Hepatocyte (in vitro differentiated cells): ENCODE data around the gene CDC6. TPM values are rescaled to one million over a fixed set of nuclear protein-coding genes. Genes with fewer than 3 reads are reported as not detected.
A peak's percentile ranks its signal among the peaks of the same experiment; 100 is the strongest.

Experiments used
- DNase-seq: peaks from one replicate; pipeline ENCODE4 v3.0.0-alpha.2; 2016; ENCODE audit warnings: low spot score
- H2AFZ ChIP-seq: fragments of 200-600 bp; sonication (generic); 2 replicates; pipeline ENCODE4 v1.6.0; 2016; ENCODE audit warnings: antibody characterized with exemption, mild to moderate bottlenecking
- H3K27ac ChIP-seq: fragments of 200-600 bp; sonication (generic); 2 replicates; pipeline ENCODE4 v1.5.1; 2016; ENCODE audit warnings: mild to moderate bottlenecking
- H3K27me3 ChIP-seq: fragments of 200-600 bp; sonication (generic); 2 replicates; pipeline ENCODE4 v1.6.1; 2016
- H3K36me3 ChIP-seq: fragments of 200-600 bp; sonication (generic); replicated peaks from 2 replicates; pipeline ENCODE4 v1.5.1; 2016; ENCODE audit warnings: low read depth; ENCODE audit not compliant: insufficient read depth
- H3K4me1 ChIP-seq: fragments of 200-600 bp; sonication (generic); 2 replicates; pipeline ENCODE4 v1.5.1; 2016; ENCODE audit warnings: mild to moderate bottlenecking, moderate library complexity; ENCODE audit not compliant: insufficient read depth
- H3K4me2 ChIP-seq: fragments of 200-600 bp; sonication (generic); 2 replicates; pipeline ENCODE4 v1.6.0; 2016
- H3K4me3 ChIP-seq: fragments of 200-600 bp; sonication (generic); 2 replicates; pipeline ENCODE4 v1.5.1; 2016; ENCODE audit warnings: mild to moderate bottlenecking
- H3K79me2 ChIP-seq: fragments of 200-600 bp; sonication (generic); 2 replicates; pipeline ENCODE4 v1.6.0; 2017; ENCODE audit warnings: mild to moderate bottlenecking
- H3K9me2 ChIP-seq: fragments of 200-600 bp; sonication (generic); replicated peaks from 2 replicates; pipeline ENCODE4 v1.6.0; 2017; ENCODE audit warnings: mild to moderate bottlenecking; ENCODE audit not compliant: insufficient read depth
- H3K9me3 ChIP-seq: fragments of 200-600 bp; sonication (generic); 2 replicates; pipeline ENCODE4 v1.5.1; 2016; ENCODE audit warnings: low read depth, mild to moderate bottlenecking
- H4K20me1 ChIP-seq: fragments of 200-600 bp; sonication (generic); 2 replicates; pipeline ENCODE4 v1.6.0; 2016; ENCODE audit warnings: mild to moderate bottlenecking; ENCODE audit not compliant: insufficient read depth, poor library complexity, severe bottlenecking
- EZH2 ChIP-seq: fragments of 200-600 bp; sonication (generic); IDR thresholded peaks from 2 replicates; pipeline ENCODE4 v1.6.1; 2016; ENCODE audit warnings: antibody characterized with exemption, mild to moderate bottlenecking, borderline replicate concordance
- EZH2phosphoT487 ChIP-seq: fragments of 200-600 bp; sonication (generic); IDR thresholded peaks from one replicate; pipeline ENCODE4 v1.6.1; 2018; ENCODE audit warnings: antibody characterized with exemption, mild to moderate bottlenecking, low read depth, moderate library complexity; ENCODE audit not compliant: unreplicated experiment, severe bottlenecking
- WGBS: methylation state at CpG from one replicate; pipeline ENCODE4 v1.1.6; 2016; ENCODE audit warnings: low lambda C conversion rate; ENCODE audit errors: missing lambda C conversion rate; 5-methylcytosine and 5-hydroxymethylcytosine counted together
- polyA plus RNA-seq: library from polyadenylated mRNA; unstranded; fragments of >200 nt; fragmentation: Nextera tagmentation; extraction: Ambion mirVana; gene quantifications from 2 replicates; pipeline ENCODE4 v1.2.1, GENCODE V29; 2016
- total RNA-seq: library from RNA; depleted of rRNA; stranded (reverse); fragments of >200 nt; gene quantifications from 2 replicates; pipeline ENCODE4 v1.2.3, GENCODE V29; 2014
- TF ChIP-seq, protein P1 (sequence below): fragments of 200-600 bp; sonication (generic); IDR thresholded peaks from 2 replicates; pipeline ENCODE4 v1.5.1; 2016; ENCODE audit warnings: antibody characterized with exemption, mild to moderate bottlenecking; ENCODE audit not compliant: poor library complexity

CDC6 gene
- total and polyA plus RNA-seq, 2 experiments from 2014 or later: 5.1 to 5.8 TPM

DNA sequence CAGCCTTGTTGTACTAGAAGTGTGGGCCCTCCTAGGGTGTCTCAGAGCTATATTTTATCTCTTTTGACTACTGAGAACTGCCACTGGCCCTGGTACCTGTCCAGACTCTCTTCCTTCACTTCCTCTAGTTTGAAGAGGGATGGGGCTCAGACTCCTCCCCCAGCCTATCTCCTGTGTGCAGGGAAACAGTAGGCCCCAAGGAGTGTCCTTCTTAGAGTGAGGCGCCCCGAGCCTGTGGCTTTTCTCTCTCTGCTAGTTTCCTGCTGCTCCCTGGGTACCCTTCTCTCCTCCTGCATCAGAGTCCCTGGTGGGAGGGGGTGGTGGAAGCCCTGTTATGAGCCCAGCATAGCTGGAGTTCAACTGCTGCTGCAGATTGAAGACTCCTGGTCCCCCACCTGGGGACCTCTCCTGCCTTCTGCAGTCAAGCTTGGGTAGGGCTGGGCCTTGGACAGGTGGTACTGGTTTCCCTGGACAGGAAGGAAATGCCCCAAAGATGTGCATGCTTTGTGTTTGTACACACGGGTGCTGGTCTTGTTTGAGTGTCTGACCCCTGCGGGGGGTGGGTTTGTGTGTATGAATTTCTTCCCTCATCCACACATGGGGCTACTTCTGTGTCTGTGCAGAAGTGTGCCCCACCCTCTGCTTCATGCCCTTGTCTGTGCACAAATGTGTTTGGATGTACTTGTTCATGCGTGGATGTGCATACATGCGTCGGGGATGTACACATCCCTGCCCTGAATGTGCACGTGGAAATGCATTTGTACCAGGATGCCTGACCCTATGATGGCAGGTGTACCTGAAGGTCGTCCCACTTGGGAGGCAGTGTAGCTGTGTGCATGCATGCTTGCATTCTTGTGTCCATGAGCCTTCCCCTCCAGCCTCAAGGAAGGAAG is 28.2 kb downstream of the CDC6 start:
- no peak for DNase-seq

DNA sequence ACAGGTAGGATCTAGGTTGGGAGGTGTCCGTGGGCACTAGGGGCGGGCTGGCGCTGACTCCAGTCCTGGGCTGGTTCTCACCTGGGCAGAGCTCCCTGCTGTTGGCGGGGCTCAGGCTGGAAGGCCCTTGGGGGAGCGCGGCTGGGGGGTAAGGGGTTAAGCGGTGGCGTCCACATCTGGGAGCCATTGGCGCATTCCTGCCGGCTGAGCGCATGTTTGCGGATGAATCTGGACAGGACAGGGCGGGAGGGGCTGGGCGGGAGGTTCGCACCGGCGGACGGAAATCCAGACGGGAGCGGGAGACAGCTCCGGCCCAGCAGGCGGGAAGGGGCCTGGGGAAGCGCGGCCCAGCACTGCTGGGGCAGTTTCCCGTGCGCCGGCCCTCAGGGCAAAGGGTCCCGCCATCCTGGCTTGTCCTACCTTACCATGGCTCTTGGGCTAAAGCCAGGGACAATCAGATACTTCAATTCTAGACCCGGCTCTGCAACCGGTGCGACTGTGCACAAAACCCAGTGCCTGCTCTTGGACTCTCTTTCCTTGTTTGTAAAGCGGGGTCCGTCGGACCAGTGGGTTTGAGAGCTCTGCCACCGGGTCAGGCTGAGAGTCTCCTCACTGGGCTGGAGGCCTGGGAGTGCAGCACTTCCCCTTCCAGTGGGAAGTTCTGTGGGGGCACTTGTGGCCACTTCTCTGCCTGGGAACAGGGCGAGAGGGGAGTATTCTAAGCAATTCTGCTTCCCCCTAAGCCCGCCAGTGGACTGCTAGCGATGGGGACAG is 29.1 kb downstream of the CDC6 start:
- peaks cover 76% of the 10 kb centered on the region for H3K4me1 ChIP-seq

More for the DNA sequence above, 28.2 kb downstream of the CDC6 start:
- no peaks in the 10 kb centered on the region for H3K36me3 ChIP-seq
- no peaks in the 10 kb centered on the region for H3K9me3 ChIP-seq
- TF ChIP-seq EZH2phosphoT487 (no peak), EZH2 (no peak)
- TF ChIP-seq, protein P1, sequence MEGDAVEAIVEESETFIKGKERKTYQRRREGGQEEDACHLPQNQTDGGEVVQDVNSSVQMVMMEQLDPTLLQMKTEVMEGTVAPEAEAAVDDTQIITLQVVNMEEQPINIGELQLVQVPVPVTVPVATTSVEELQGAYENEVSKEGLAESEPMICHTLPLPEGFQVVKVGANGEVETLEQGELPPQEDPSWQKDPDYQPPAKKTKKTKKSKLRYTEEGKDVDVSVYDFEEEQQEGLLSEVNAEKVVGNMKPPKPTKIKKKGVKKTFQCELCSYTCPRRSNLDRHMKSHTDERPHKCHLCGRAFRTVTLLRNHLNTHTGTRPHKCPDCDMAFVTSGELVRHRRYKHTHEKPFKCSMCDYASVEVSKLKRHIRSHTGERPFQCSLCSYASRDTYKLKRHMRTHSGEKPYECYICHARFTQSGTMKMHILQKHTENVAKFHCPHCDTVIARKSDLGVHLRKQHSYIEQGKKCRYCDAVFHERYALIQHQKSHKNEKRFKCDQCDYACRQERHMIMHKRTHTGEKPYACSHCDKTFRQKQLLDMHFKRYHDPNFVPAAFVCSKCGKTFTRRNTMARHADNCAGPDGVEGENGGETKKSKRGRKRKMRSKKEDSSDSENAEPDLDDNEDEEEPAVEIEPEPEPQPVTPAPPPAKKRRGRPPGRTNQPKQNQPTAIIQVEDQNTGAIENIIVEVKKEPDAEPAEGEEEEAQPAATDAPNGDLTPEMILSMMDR: no peak
- no peak overlapping the region for H2AFZ ChIP-seq
- peaks cover 22% of the 10 kb centered on the region for H4K20me1 ChIP-seq
- peak overlapping the region; percentile 87 for H3K4me2 ChIP-seq
- no peak overlapping the region for H3K4me3 ChIP-seq
- WGBS: 39% methylated on average over 9 of the region's 9 CpGs
- H3K9me2 ChIP-seq: no peaks in the 10 kb centered on the region
- peaks cover 76% of the 10 kb centered on the region for H3K4me1 ChIP-seq
- peak overlapping the region; percentile 95 for H3K27ac ChIP-seq
- peaks cover 75% of the 10 kb centered on the region for H3K79me2 ChIP-seq
- H3K27me3 ChIP-seq: no peaks in the 10 kb centered on the region

DNA sequence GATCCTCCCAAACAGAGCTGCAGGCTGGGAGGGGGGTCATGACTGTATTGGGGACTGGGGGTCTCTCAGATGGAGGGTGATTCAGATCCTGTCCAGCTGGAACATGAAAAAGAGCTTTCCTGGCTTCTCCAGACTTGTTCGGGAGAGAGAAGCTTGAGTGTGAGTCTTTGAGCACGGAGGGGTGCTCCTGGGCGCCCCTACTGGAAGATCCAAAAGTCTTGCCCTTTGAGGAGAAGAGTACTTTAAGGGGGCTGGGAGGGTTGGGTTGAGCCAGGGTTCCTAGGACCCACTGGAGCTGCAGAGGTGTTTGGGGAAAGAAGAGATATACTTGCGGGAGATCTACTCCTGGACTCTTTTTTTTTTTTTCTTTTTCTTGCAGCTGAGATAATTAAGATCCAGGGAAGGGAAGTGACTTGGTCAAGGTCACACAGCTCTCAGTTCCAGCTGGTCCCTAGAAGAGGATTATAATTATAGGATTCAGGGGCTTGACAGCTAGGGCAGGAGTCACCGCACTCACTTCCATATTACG is 29.7 kb downstream of the CDC6 start:
- peak overlapping the region; percentile 22 for H3K4me3 ChIP-seq
- no peaks in the 10 kb centered on the region for H3K9me3 ChIP-seq
- H2AFZ ChIP-seq: no peak overlapping the region
- H3K27me3 ChIP-seq: no peaks in the 10 kb centered on the region
- TF ChIP-seq EZH2 (no peak), EZH2phosphoT487 (no peak)
- TF ChIP-seq, protein P1: peak; percentile 50
- H3K79me2 ChIP-seq: peaks cover 75% of the 10 kb centered on the region
- WGBS: 11% methylated on average over 6 of the region's 6 CpGs
- no peaks in the 10 kb centered on the region for H3K36me3 ChIP-seq
- DNase-seq: peak; percentile 74
- H3K27ac ChIP-seq: peak overlapping the region; percentile 95
- peaks cover 78% of the 10 kb centered on the region for H3K4me1 ChIP-seq
- H3K9me2 ChIP-seq: no peaks in the 10 kb centered on the region
- H4K20me1 ChIP-seq: peaks cover 37% of the 10 kb centered on the region
- H3K4me2 ChIP-seq: peak overlapping the region; percentile 87

More for the DNA sequence above, 29.1 kb downstream of the CDC6 start:
- H3K27ac ChIP-seq: peak overlapping the region; percentile 95
- H4K20me1 ChIP-seq: peaks cover 31% of the 10 kb centered on the region
- DNase-seq: peak; percentile 88
- 8% methylated on average over 27 of the region's 38 CpGs for WGBS
- no peak overlapping the region for H3K4me3 ChIP-seq
- peak overlapping the region; percentile 43 for H2AFZ ChIP-seq
- H3K4me2 ChIP-seq: peak overlapping the region; percentile 87
- H3K36me3 ChIP-seq: no peaks in the 10 kb centered on the region
- no peaks in the 10 kb centered on the region for H3K9me2 ChIP-seq
- TF ChIP-seq EZH2: no peak
- TF ChIP-seq EZH2phosphoT487: no peak
- TF ChIP-seq, protein P1: no peak
- H3K9me3 ChIP-seq: no peaks in the 10 kb centered on the region
- H3K27me3 ChIP-seq: no peaks in the 10 kb centered on the region
- H3K79me2 ChIP-seq: peaks cover 75% of the 10 kb centered on the region
